Brain microvascular endothelial cell (primary cell): ENCODE measurements around the gene OR10H1.

Experiments used
- DNase-seq: peaks from one replicate; pipeline ENCODE4 v3.0.0-alpha.2; 2020
- H3K27ac ChIP-seq: fragments of 250-450 bp; sonication (Bioruptor Pico); 2 replicates; pipeline ENCODE4 v1.5.1; 2020; ENCODE audit warnings: mild to moderate bottlenecking, moderate library complexity
- H3K27me3 ChIP-seq: fragments of 250-450 bp; sonication (Bioruptor Pico); replicated peaks from 2 replicates; pipeline ENCODE4 v1.5.1; 2020; ENCODE audit warnings: mild to moderate bottlenecking
- H3K36me3 ChIP-seq: fragments of 250-450 bp; sonication (Bioruptor Pico); replicated peaks from 2 replicates; pipeline ENCODE4 v1.5.1; 2020; ENCODE audit warnings: mild to moderate bottlenecking
- H3K4me3 ChIP-seq: 2 replicates; pipeline ENCODE4 v1.5.1; 2011; ENCODE audit warnings: low read depth, mild to moderate bottlenecking, control low read depth, low read length, moderate library complexity
- in situ Hi-C: cut with HindIII; loops from 2 replicates; pipeline ENCODE4 v1.10.0; 2017; ENCODE audit warnings: low sequenced_read_pairs, low pct_ligation_motif_present
- TF ChIP-seq, protein P1 (sequence below): IDR thresholded peaks from 2 replicates; pipeline ENCODE4 v1.5.1; 2011; ENCODE audit warnings: low read depth, mild to moderate bottlenecking, moderate library complexity, low read length, control low read depth, inconsistent platforms; ENCODE audit errors: missing control alignments

Gene OR10H1

DNA sequence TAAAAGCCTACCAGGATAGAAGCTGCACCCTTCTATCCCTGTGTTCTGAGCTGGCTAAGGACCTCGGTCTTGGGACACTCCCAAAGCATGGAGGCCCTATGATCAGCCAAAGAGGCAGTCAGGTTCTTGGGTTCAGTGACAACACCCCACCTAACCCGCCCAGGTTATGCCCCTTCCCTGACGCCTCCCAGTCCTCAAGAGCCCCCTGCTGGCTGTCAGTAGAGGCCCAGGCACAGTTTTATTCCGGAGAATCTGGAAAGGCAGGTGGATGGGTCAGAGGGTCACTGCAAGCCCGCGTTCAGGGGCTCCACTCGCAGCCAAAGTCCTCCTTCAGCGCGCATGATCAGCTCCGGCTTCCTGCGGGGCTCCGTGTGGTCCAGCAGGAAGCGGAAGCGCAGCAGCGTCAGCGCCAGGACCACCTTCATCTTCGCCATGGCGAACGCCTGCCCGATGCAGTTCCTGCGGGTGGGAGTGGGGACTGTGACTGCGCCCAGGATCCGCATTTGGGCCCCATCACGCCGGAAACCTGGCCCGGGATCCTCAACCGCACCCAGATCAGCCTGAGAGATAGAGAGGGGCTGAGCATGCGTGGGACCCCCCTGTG lies 55.4 kb downstream of the OR10H1 start:
- in situ Hi-C loops = no loop called here
- H3K4me3 ChIP-seq = no peak overlapping the region

DNA sequence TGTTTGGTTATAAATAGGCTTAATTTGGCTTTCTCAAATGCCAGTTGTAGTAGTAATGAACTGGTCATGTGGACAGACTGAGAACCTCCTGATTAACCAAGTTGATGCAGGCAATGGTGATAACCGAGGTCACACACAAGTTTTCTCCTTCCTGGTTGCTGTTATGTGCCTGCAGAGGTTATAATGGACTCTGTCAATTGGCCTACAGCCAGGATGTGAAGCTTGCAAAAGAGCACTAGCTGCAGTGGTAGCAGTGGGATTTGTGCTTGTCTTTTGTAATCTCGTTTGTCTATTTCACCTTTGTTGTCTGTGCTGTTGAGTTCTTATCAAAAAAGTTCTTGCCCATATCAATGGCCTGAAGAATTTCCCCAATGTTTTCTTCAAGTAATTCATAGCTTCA lies 57.1 kb downstream of the OR10H1 start:
- in situ Hi-C loops = no loop called here
- TF ChIP-seq, protein P1, sequence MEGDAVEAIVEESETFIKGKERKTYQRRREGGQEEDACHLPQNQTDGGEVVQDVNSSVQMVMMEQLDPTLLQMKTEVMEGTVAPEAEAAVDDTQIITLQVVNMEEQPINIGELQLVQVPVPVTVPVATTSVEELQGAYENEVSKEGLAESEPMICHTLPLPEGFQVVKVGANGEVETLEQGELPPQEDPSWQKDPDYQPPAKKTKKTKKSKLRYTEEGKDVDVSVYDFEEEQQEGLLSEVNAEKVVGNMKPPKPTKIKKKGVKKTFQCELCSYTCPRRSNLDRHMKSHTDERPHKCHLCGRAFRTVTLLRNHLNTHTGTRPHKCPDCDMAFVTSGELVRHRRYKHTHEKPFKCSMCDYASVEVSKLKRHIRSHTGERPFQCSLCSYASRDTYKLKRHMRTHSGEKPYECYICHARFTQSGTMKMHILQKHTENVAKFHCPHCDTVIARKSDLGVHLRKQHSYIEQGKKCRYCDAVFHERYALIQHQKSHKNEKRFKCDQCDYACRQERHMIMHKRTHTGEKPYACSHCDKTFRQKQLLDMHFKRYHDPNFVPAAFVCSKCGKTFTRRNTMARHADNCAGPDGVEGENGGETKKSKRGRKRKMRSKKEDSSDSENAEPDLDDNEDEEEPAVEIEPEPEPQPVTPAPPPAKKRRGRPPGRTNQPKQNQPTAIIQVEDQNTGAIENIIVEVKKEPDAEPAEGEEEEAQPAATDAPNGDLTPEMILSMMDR = no peak
- Histone ChIP-seq H3K4me3 (no peak overlapping the region), H3K36me3 (no peaks in the 10 kb centered on the region), H3K27ac (no peak overlapping the region), H3K27me3 (no peaks in the 10 kb centered on the region)
- DNase-seq = no peak

More for the DNA sequence above, 55.4 kb downstream of the OR10H1 start:
- H3K36me3 ChIP-seq = no peaks in the 10 kb centered on the region
- TF ChIP-seq, protein P1 = no peak
- H3K27ac ChIP-seq = no peak overlapping the region
- no peaks in the 10 kb centered on the region for H3K27me3 ChIP-seq
- DNase-seq = no peak
